Activated gamma-delta T cell treated with anti-CD3 and anti-CD28 coated beads, Interleukin-2, amount 50 U/mL, for 16 hours (primary cell): Measurements from ENCODE around the gene SRD5A2.
"Not testable (repeated sequence)": the region's sequence is repeated elsewhere in the genome, so short reads cannot be mapped to it uniquely, and the experiment has no call there.

Experiments
- DNase-seq: peaks from one replicate; pipeline ENCODE4 v3.0.0-alpha.2; 2020; ENCODE audit warnings: low read depth

SRD5A2 gene

GRCh38 chr2:31533036-31533435 is 47.7 kb downstream of the SRD5A2 start:
- DNase-seq, result no peak

GRCh38 chr2:31531101-31531500 is 49.6 kb downstream of the SRD5A2 start:
- no peak for DNase-seq

GRCh38 chr2:31529256-31529655 is 51.5 kb downstream of the SRD5A2 start:
- DNase-seq, result no peak

- DNase-seq, result no peak
These were observed 51.9 kb downstream of the SRD5A2 start for GRCh38 chr2:31528823-31529222.

- no peak for DNase-seq
These were observed 53.6 kb downstream of the SRD5A2 start for GRCh38 chr2:31526946-31527732.

GRCh38 chr2:31525876-31526275 is 54.9 kb downstream of the SRD5A2 start:
- no peak for DNase-seq

- no peak for DNase-seq
These were observed 56.1 kb downstream of the SRD5A2 start for GRCh38 chr2:31524592-31524991.

- DNase-seq, result peak; percentile 18
These were observed 56.8 kb downstream of the SRD5A2 start for GRCh38 chr2:31523871-31524492.

- DNase-seq, result no peak
These were observed 58.0 kb downstream of the SRD5A2 start for GRCh38 chr2:31522786-31523185.

- no peak for DNase-seq
These were observed 63.1 kb downstream of the SRD5A2 start for GRCh38 chr2:31517442-31518203.

- DNase-seq, result no peak
These were observed 65.2 kb downstream of the SRD5A2 start for GRCh38 chr2:31515586-31515985.

GRCh38 chr2:31513553-31513952 is 67.2 kb downstream of the SRD5A2 start:
- DNase-seq, result no peak

GRCh38 chr2:31511376-31511775 is 69.4 kb downstream of the SRD5A2 start:
- DNase-seq, result no peak

- DNase-seq, result no peak
These were observed 75.6 kb downstream of the SRD5A2 start for GRCh38 chr2:31505111-31505510.

- DNase-seq, result no peak
These were observed 76.4 kb downstream of the SRD5A2 start for GRCh38 chr2:31504311-31504710.

- DNase-seq, result not testable (repeated sequence)
These were observed 84.3 kb downstream of the SRD5A2 start for GRCh38 chr2:31496451-31496874.

- DNase-seq, result not testable (repeated sequence)
These were observed 91.4 kb downstream of the SRD5A2 start for GRCh38 chr2:31489339-31489738.

GRCh38 chr2:31483246-31483645 is 97.5 kb downstream of the SRD5A2 start:
- no peak for DNase-seq

- no peak for DNase-seq
These were observed 104.1 kb downstream of the SRD5A2 start for GRCh38 chr2:31476511-31477180.

GRCh38 chr2:31475692-31476091 is 105.0 kb downstream of the SRD5A2 start:
- DNase-seq, result no peak

GRCh38 chr2:31474296-31474695 is 106.4 kb downstream of the SRD5A2 start:
- no peak for DNase-seq
